Tibial nerve (tissue), 4 donors: ENCODE data around the gene ATP8A2. TPM values are rescaled to one million over a fixed set of nuclear protein-coding genes. Genes with fewer than 3 reads are reported as not detected.

ENCODE experiments used
- DNase-seq, 2 donors: peaks; one replicate each; pipeline ENCODE4 v3.0.0-alpha.2; 2019; ENCODE audit warnings: low spot score in 2 of 2
- H3K27ac ChIP-seq, 4 donors: fragments of 200-600 bp; sonication (generic) in 3 of 4; one replicate each; pipeline ENCODE4 v1.5.1; 2017 to 2019; ENCODE audit warnings: mild to moderate bottlenecking in 1 of 4
- H3K27me3 ChIP-seq, 2 donors: fragments of 200-600 bp; sonication (generic) in 1 of 2; one replicate each; pipeline versions ENCODE4 v1.5.1 to v1.6.0; 2017 to 2019
- H3K36me3 ChIP-seq, 3 donors: fragments of 200-600 bp; sonication (generic); one replicate each; pipeline ENCODE4 v1.5.1; 2018 to 2019
- H3K4me1 ChIP-seq, 4 donors: fragments of 200-600 bp; sonication (generic) in 3 of 4; one replicate each; pipeline ENCODE4 v1.5.1; 2017 to 2019
- H3K4me3 ChIP-seq, 4 donors: fragments of 200-600 bp; sonication (generic) in 3 of 4; one replicate each; pipeline ENCODE4 v1.5.1; 2017 to 2019; ENCODE audit warnings: mild to moderate bottlenecking in 1 of 4, moderate library complexity in 1 of 4
- H3K9me3 ChIP-seq, 4 donors: fragments of 200-600 bp; sonication (generic) in 3 of 4; one replicate each; pipeline ENCODE4 v1.5.1; 2017 to 2019
- EP300 ChIP-seq, 2 donors: sonication (generic); formaldehyde crosslinking; IDR thresholded peaks; one replicate each; pipeline ENCODE4 v1.6.1; 2017; ENCODE audit warnings: antibody characterized with exemption in 2 of 2, mild to moderate bottlenecking in 1 of 2
- POLR2A ChIP-seq, 2 donors: fragments of 450-650 bp; IDR thresholded peaks; one replicate each; pipeline ENCODE4 v1.6.1; 2017; ENCODE audit warnings: antibody characterized with exemption in 2 of 2, mild to moderate bottlenecking in 2 of 2, moderate library complexity in 2 of 2
- WGBS, 2 donors: methylation state at CpG; one replicate each; pipeline ENCODE4 v1.1.5; 2018; 5-methylcytosine and 5-hydroxymethylcytosine counted together
- total RNA-seq, 4 donors: library from RNA; depleted of rRNA; stranded (reverse); fragments of >200 nt; gene quantifications; one replicate each; pipeline ENCODE4 v1.1.0, GENCODE V29; 2016
- TF ChIP-seq, protein P1 (sequence below), 5 experiments: fragments of 200-600 bp in 3 of 5; fragments of 450-650 bp in 2 of 5; sonication (generic) in 3 of 5; IDR thresholded peaks; one replicate each; pipeline ENCODE4 v1.5.1; 2016 to 2019; ENCODE audit warnings: antibody characterized with exemption in 5 of 5, mild to moderate bottlenecking in 3 of 5, moderate library complexity in 2 of 5

Gene ATP8A2
- total RNA-seq, 4 donors from 2014 or later = 0.30 to 1.7 (median 0.61) TPM

DNA sequence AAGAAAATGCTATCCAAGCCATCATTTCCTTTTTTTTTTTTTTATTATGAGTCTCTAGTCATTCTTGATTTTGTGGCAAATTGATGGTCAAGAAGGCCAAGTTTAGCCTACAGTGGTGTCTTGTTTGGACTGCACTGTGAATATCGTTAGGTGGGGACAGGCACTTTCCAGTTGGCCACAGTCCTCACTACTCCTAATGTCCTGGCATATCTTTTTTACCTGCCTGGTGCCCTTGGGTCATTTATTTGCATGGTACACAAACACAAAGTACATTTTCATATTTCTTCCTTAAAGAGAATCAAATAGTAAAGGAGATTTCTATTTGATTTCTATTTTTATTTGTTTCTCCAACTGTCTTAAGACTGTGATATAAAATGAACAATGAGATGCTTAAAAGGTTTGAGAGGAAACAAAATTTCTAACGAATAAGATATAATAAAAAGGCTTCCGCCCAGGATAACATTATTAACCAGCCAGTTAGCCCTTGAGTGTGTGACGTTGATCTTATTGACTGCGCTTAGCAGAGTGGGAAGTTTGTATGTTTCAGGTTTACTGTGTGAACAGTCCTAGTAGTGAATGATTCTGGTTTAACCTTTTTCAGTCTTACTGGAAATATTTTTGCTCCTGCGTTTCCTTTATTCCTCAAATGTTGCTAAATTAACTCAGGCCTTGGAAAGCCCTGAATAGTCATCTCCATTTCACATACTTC is 312.0 kb downstream of the ATP8A2 start:
- Histone ChIP-seq H3K9me3 (no peaks in the 10 kb centered on the region), H3K36me3 (no peaks in the 10 kb centered on the region), H3K4me3 (no peak overlapping the region), H3K4me1 (peaks cover 0 to 6% (median 2%) of the 10 kb centered on the region in 4 donors), H3K27ac (no peak overlapping the region), H3K27me3 (no peaks in the 10 kb centered on the region)
- WGBS, 2 donors = 80 to 84% methylated on average over 6 of the region's 6 CpGs
- TF ChIP-seq, protein P1, sequence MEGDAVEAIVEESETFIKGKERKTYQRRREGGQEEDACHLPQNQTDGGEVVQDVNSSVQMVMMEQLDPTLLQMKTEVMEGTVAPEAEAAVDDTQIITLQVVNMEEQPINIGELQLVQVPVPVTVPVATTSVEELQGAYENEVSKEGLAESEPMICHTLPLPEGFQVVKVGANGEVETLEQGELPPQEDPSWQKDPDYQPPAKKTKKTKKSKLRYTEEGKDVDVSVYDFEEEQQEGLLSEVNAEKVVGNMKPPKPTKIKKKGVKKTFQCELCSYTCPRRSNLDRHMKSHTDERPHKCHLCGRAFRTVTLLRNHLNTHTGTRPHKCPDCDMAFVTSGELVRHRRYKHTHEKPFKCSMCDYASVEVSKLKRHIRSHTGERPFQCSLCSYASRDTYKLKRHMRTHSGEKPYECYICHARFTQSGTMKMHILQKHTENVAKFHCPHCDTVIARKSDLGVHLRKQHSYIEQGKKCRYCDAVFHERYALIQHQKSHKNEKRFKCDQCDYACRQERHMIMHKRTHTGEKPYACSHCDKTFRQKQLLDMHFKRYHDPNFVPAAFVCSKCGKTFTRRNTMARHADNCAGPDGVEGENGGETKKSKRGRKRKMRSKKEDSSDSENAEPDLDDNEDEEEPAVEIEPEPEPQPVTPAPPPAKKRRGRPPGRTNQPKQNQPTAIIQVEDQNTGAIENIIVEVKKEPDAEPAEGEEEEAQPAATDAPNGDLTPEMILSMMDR (IDR thresholded peaks at IDR 0.05) = no peak
- DNase-seq = no peak

DNA sequence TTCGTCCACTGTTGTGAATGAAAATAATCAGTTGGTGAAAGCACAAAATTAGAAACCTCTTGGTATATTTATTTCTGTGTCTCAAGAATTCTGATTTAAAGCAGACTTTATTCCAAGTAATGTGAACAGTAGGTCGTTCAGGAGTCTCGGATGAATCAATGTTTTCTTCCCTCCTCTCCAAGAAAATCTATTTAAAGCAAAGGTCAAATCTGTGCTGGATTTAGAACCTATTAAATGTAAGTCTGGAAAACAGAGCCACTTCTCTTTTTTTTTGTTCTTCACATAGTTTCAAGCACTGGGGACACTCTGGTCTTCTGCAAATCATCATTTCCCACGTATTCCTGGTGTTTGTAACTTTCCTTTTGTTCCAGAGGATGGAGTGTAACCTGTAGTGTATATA is 312.7 kb downstream of the ATP8A2 start:
- no peaks in the 10 kb centered on the region for H3K27me3 ChIP-seq
- no peak for DNase-seq
- H3K4me3 ChIP-seq = no peak overlapping the region
- H3K9me3 ChIP-seq = no peaks in the 10 kb centered on the region
- TF ChIP-seq EP300 (IDR thresholded peaks at IDR 0.05) (no peak), POLR2A (IDR thresholded peaks at IDR 0.05) (no peak)
- TF ChIP-seq, protein P1 (IDR thresholded peaks at IDR 0.05) = no peak
- H3K36me3 ChIP-seq = no peaks in the 10 kb centered on the region
- H3K27ac ChIP-seq = no peak overlapping the region
- H3K4me1 ChIP-seq = peaks cover 0 to 6% (median 2%) of the 10 kb centered on the region in 4 donors
- WGBS, 2 donors = 30 to 41% methylated on average over 4 of the region's 4 CpGs

DNA sequence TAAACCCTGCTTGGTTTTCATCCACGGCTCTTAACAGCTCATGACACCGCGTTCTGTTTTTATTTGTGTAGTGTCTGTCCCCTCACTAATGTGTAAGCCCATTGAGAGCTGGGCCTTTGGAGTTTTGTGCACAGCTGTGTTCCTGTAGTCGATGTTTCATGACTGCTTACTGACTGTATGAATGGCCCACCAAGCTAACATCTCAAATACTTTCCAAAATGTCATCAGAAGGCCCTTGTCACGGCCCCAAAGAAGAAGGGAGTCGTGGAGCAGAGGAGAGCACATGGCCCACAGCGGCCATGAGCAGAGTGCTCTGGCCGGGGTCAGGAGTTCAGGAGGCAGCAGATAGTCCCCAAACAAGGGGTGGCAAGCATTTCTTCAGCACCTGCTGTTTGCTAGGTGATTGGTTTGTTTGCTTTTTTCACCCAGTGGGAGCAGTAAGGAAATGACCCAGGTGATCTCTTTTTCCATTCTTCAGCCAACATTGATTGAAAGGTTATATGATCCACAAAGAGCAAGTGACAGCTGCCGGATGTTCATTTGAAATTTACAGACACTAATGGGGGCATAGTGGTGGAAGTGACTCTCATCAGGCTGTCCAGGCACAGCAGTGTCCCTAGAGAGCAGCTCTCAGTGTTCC is 315.2 kb downstream of the ATP8A2 start:
- TF ChIP-seq, protein P1 (IDR thresholded peaks at IDR 0.05) = no peak
- TF ChIP-seq POLR2A (IDR thresholded peaks at IDR 0.05) (no peak), EP300 (IDR thresholded peaks at IDR 0.05) (no peak)
- Histone ChIP-seq H3K36me3 (no peaks in the 10 kb centered on the region), H3K9me3 (no peaks in the 10 kb centered on the region), H3K4me3 (no peak overlapping the region), H3K4me1 (peaks cover 0 to 6% (median 2%) of the 10 kb centered on the region in 4 donors), H3K27me3 (no peaks in the 10 kb centered on the region), H3K27ac (no peak overlapping the region)
- WGBS, 2 donors = 77 to 81% methylated on average over 9 of the region's 9 CpGs
- no peak for DNase-seq

DNA sequence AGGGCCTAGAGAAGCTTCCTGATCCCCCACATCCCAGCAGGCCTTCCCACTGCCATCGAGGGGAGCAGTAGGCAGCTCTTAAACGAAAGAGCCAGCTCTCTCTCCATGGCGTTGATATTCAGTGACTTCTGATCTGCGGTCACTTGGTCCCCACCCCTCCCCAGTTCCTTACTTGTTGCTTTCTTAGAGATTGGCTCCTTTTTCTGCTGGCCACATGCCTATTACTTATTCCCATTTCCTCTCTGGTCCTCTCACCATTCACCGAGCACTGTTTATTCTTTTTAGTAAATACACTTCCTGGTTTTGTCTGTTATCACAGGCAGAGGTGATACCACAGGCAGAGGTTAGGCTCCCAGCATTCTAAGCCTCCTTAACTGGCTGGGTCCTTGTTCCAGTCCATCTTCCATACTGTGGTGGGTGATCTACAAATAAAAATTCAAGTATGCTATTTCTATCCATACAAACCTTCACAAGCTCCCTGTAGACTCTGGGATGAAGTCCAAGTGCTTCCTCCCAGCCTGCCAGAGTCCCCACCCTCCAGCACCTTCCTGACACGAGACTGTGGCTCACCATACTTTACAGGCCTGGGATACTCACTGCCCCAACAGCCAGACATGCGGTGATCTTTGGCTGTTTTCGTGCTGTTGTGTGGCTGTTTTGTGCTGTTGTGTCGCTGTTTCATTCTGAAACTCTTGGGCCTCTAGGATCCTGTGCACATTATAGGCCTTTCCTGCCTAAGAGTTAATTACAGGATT is 315.9 kb downstream of the ATP8A2 start:
- Histone ChIP-seq H3K36me3 (no peaks in the 10 kb centered on the region), H3K9me3 (no peaks in the 10 kb centered on the region), H3K4me1 (peaks cover 0 to 6% (median 2%) of the 10 kb centered on the region in 4 donors), H3K27ac (no peak overlapping the region), H3K27me3 (no peaks in the 10 kb centered on the region), H3K4me3 (no peak overlapping the region)
- WGBS, 2 donors = 54 to 71% methylated on average over 9 of the region's 9 CpGs
- no peak for DNase-seq
- TF ChIP-seq EP300 (IDR thresholded peaks at IDR 0.05) (no peak), POLR2A (IDR thresholded peaks at IDR 0.05) (no peak)
- TF ChIP-seq, protein P1 (IDR thresholded peaks at IDR 0.05) = no peak

DNA sequence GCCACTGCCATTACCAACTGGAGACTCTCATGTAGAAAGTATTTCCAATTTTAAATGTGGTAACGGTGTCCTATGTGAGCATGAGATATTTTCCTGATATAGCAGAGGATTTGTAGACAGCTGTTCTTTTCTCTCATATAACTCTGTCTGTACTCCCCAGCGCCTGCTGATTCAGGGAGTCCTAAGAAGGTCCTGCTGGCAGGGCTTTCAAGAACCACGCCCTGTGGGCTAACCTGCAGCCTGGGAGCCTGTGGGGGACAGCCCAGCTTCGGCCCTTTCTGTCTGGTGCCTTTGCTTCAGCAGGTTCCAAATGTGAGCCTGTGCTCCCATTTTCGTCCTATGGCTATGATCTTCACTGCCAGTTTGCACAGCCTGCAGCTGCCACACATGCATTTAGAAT is 316.8 kb downstream of the ATP8A2 start:
- Histone ChIP-seq H3K4me1 (peaks cover 0 to 6% (median 2%) of the 10 kb centered on the region in 4 donors), H3K27me3 (no peaks in the 10 kb centered on the region), H3K36me3 (no peaks in the 10 kb centered on the region), H3K27ac (no peak overlapping the region), H3K4me3 (no peak overlapping the region), H3K9me3 (no peaks in the 10 kb centered on the region)
- 74 to 76% methylated on average over 5 of the region's 5 CpGs for WGBS, 2 donors
- DNase-seq = no peak
- TF ChIP-seq POLR2A (IDR thresholded peaks at IDR 0.05) = no peak
- TF ChIP-seq EP300 (IDR thresholded peaks at IDR 0.05) = no peak
- TF ChIP-seq, protein P1 (IDR thresholded peaks at IDR 0.05) = no peak
